GM23338 (cell line): Measurements from ENCODE around the gene SAP130. TPM values are rescaled to one million over a fixed set of nuclear protein-coding genes. Genes with fewer than 3 reads are reported as not detected.

Experiments used
- ATAC-seq: fragments of 200-7000 bp; cut with Tn5 transposase; 3 replicates; pipeline ENCODE4 v1.9.1; 2020
- DNase-seq: peaks from one replicate; pipeline ENCODE4 v3.0.0-alpha.2; 2015; ENCODE audit warnings: low spot score
- H2AFZ ChIP-seq: fragments of 200-600 bp; sonication (generic); 2 replicates; pipeline ENCODE4 v1.8.0; 2016; ENCODE audit warnings: antibody characterized with exemption, mild to moderate bottlenecking, moderate library complexity
- H3F3A ChIP-seq: fragments of 200-600 bp; sonication (generic); replicated peaks from 2 replicates; pipeline ENCODE4 v1.8.0; 2017; ENCODE audit warnings: antibody characterized with exemption, mixed run types, low read depth
- H3K27ac ChIP-seq: fragments of 200-600 bp; sonication (generic); 2 replicates; pipeline ENCODE4 v1.6.1; 2016; ENCODE audit warnings: low read depth
- H3K27me3 ChIP-seq: fragments of 200-600 bp; sonication (generic); 2 replicates; pipeline ENCODE4 v1.8.0; 2016; ENCODE audit warnings: mild to moderate bottlenecking, mixed run types, moderate library complexity; ENCODE audit not compliant: insufficient read depth
- H3K36me3 ChIP-seq: fragments of 200-600 bp; sonication (generic); 2 replicates; pipeline ENCODE4 v1.8.0; 2016; ENCODE audit warnings: mild to moderate bottlenecking; ENCODE audit not compliant: insufficient read depth
- H3K4me1 ChIP-seq: fragments of 200-600 bp; sonication (generic); 2 replicates; pipeline ENCODE4 v1.8.0; 2016; ENCODE audit warnings: mild to moderate bottlenecking, moderate library complexity; ENCODE audit not compliant: insufficient read depth
- H3K4me2 ChIP-seq: fragments of 200-600 bp; sonication (generic); 2 replicates; pipeline ENCODE4 v1.7.1; 2017; ENCODE audit warnings: mixed run types
- H3K4me3 ChIP-seq: fragments of 200-600 bp; sonication (generic); 2 replicates; pipeline ENCODE4 v1.6.1; 2016; ENCODE audit warnings: mixed run types
- H3K79me2 ChIP-seq: fragments of 200-600 bp; sonication (generic); replicated peaks from 2 replicates; pipeline ENCODE4 v1.8.0; 2017; ENCODE audit warnings: mild to moderate bottlenecking; ENCODE audit not compliant: insufficient read depth
- H3K9me2 ChIP-seq: fragments of 200-600 bp; sonication (generic); 2 replicates; pipeline ENCODE4 v1.8.0; 2017; ENCODE audit not compliant: insufficient read depth
- H4K20me1 ChIP-seq: fragments of 200-600 bp; sonication (generic); replicated peaks from 2 replicates; pipeline ENCODE4 v1.8.0; 2017; ENCODE audit warnings: mild to moderate bottlenecking; ENCODE audit not compliant: insufficient read depth
- H3K27ac Mint-ChIP-seq: 2 replicates; pipeline ENCODE4 v1.8.0; 2020; ENCODE audit warnings: inconsistent platforms, mild to moderate bottlenecking, moderate library complexity, mixed read lengths
- H3K27me3 Mint-ChIP-seq: 3 replicates; pipeline ENCODE4 v1.8.0; 2022; ENCODE audit warnings: low read depth, mild to moderate bottlenecking, moderate library complexity, mixed read lengths, inconsistent platforms; ENCODE audit not compliant: insufficient read depth, poor library complexity
- H3K36me3 Mint-ChIP-seq: 3 replicates; pipeline ENCODE4 v1.8.0; 2021; ENCODE audit warnings: low read depth, mild to moderate bottlenecking, inconsistent platforms, moderate library complexity, mixed read lengths
- H3K4me1 Mint-ChIP-seq: 3 replicates; pipeline ENCODE4 v1.8.0; 2020; ENCODE audit warnings: mild to moderate bottlenecking, inconsistent platforms, mixed read lengths
- H3K4me3 Mint-ChIP-seq: 3 replicates; pipeline ENCODE4 v1.8.0; 2021; ENCODE audit warnings: moderate library complexity, mild to moderate bottlenecking, inconsistent platforms, mixed read lengths
- H3K9me3 Mint-ChIP-seq: 3 replicates; pipeline ENCODE4 v1.8.0; 2020; ENCODE audit warnings: moderate library complexity, mild to moderate bottlenecking, inconsistent platforms, mixed read lengths
- CREB1 ChIP-seq: fragments of 250-450 bp; sonication (Bioruptor Pico); IDR thresholded peaks from 2 replicates; pipeline ENCODE4 v1.5.0; 2020; ENCODE audit warnings: low read depth, mild to moderate bottlenecking, moderate library complexity
- CTCF ChIP-seq, 2 experiments: fragments of 200-600 bp in 1 of 2; sonication (generic) in 1 of 2; conservative IDR thresholded peaks; 2 replicates each; pipeline versions ENCODE4 v1.5.1 to v1.6.1; 2016 to 2017; ENCODE audit warnings: antibody characterized with exemption in 2 of 2, low read depth in 2 of 2, mild to moderate bottlenecking in 2 of 2, moderate library complexity in 1 of 2
- EZH2 ChIP-seq: fragments of 200-600 bp; sonication (generic); IDR thresholded peaks from one replicate; pipeline ENCODE4 v1.8.0; 2017; ENCODE audit warnings: antibody characterized with exemption, mild to moderate bottlenecking, low read depth; ENCODE audit not compliant: unreplicated experiment
- EZH2phosphoT487 ChIP-seq: fragments of 200-600 bp; sonication (generic); IDR thresholded peaks from one replicate; pipeline ENCODE4 v1.8.1; 2018; ENCODE audit warnings: antibody characterized with exemption; ENCODE audit not compliant: unreplicated experiment
- JUNB ChIP-seq: IDR thresholded peaks from one replicate; pipeline ENCODE4 v1.6.1; 2016; ENCODE audit warnings: antibody characterized with exemption; ENCODE audit not compliant: unreplicated experiment
- NANOG ChIP-seq: IDR thresholded peaks from 2 replicates; pipeline ENCODE4 v1.6.1; 2016; ENCODE audit warnings: antibody characterized with exemption, borderline replicate concordance
- POLR2AphosphoS5 ChIP-seq: IDR thresholded peaks from 2 replicates; pipeline ENCODE4 v1.6.1; 2016; ENCODE audit warnings: antibody characterized with exemption, low read depth
- REST ChIP-seq: IDR thresholded peaks from one replicate; pipeline ENCODE4 v1.6.1; 2018; ENCODE audit warnings: antibody characterized with exemption; ENCODE audit not compliant: unreplicated experiment
- STAT1 ChIP-seq: IDR thresholded peaks from one replicate; pipeline ENCODE4 v1.6.1; 2016; ENCODE audit warnings: antibody characterized with exemption; ENCODE audit not compliant: unreplicated experiment
- ZNF114 ChIP-seq: fragments of 250-450 bp; sonication (Bioruptor Pico); IDR thresholded peaks from 2 replicates; pipeline ENCODE4 v1.5.0; 2020; ENCODE audit warnings: mild to moderate bottlenecking, moderate library complexity
- ZNF331 ChIP-seq: fragments of 250-450 bp; sonication (Bioruptor Pico); IDR thresholded peaks from 2 replicates; pipeline ENCODE4 v1.5.0; 2020; ENCODE audit warnings: low read depth, mild to moderate bottlenecking, moderate library complexity
- ZNF462 ChIP-seq: fragments of 250-450 bp; sonication (Bioruptor Pico); IDR thresholded peaks from 2 replicates; pipeline ENCODE4 v1.5.0; 2020; ENCODE audit warnings: mild to moderate bottlenecking, moderate library complexity
- polyA plus RNA-seq: library from polyadenylated mRNA; unstranded; fragments of >200 nt; fragmentation: Nextera tagmentation; extraction: Ambion mirVana; gene quantifications from 2 replicates; pipeline ENCODE4 v1.2.1, GENCODE V29; 2016
- total RNA-seq: library from RNA; depleted of rRNA; stranded (reverse); fragments of >200 nt; shearing (Covaris generic); gene quantifications from 2 replicates; pipeline ENCODE4 v1.2.3, GENCODE V29; 2014
- TF ChIP-seq, protein P1 (sequence below): IDR thresholded peaks from 2 replicates; pipeline ENCODE4 v1.6.1; 2016; ENCODE audit warnings: antibody characterized with exemption

Gene SAP130
- total and polyA plus RNA-seq, 2 experiments from 2014 or later, result 19.5 to 35.1 TPM

DNA sequence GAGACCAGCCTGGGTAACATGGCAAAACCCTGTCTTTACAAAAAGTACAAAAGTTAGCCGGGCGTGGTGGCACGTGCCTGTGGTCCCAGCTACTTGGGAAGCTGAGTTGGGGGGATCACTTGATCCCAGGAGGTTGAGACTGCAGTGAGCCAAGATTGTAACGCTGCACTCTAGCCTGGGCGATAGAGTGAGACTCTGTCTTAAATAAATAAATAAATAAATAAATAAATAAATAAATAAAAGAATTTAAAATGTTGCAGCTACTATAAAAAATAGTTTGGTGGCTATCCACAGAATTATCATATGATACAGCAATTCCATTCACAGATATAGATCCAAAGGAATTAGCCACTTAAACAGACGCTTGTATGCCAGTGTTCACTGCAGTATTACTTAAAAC, 92.5 kb downstream of the SAP130 start:
- H3K36me3 Mint-ChIP-seq, result no peaks in the 10 kb centered on the region
- H3K9me3 Mint-ChIP-seq, result no peaks in the 10 kb centered on the region
- Histone ChIP-seq H3K4me1 (no peaks in the 10 kb centered on the region), H3K4me3 (no peak overlapping the region), H3K79me2 (no peaks in the 10 kb centered on the region), H3K9me2 (no peaks in the 10 kb centered on the region), H3K27me3 (no peaks in the 10 kb centered on the region), H4K20me1 (no peaks in the 10 kb centered on the region; the same call in none of the 2 replicates), H3F3A (no peaks in the 10 kb centered on the region), H3K4me2 (no peak overlapping the region), H2AFZ (no peak overlapping the region), H3K27ac (no peak overlapping the region), H3K36me3 (no peaks in the 10 kb centered on the region)
- H3K27ac Mint-ChIP-seq, result no peak overlapping the region
- DNase-seq (no peak), ATAC-seq (no peak)
- H3K27me3 Mint-ChIP-seq, result no peaks in the 10 kb centered on the region
- H3K4me1 Mint-ChIP-seq, result no peaks in the 10 kb centered on the region
- H3K4me3 Mint-ChIP-seq, result no peak overlapping the region
- TF ChIP-seq REST (no peak), ZNF331 (CRISPR knock-in tag) (no peak), CREB1 (CRISPR knock-in tag) (no peak), EZH2 (no peak), STAT1 (no peak), NANOG (no peak), EZH2phosphoT487 (no peak), JUNB (no peak), POLR2AphosphoS5 (no peak), ZNF114 (CRISPR knock-in tag) (no peak), CTCF (conservative IDR thresholded peaks at IDR 0.05; ENCODE audit: low read depth in 2 of 2) (no peak), ZNF462 (no peak)
- TF ChIP-seq, protein P1, sequence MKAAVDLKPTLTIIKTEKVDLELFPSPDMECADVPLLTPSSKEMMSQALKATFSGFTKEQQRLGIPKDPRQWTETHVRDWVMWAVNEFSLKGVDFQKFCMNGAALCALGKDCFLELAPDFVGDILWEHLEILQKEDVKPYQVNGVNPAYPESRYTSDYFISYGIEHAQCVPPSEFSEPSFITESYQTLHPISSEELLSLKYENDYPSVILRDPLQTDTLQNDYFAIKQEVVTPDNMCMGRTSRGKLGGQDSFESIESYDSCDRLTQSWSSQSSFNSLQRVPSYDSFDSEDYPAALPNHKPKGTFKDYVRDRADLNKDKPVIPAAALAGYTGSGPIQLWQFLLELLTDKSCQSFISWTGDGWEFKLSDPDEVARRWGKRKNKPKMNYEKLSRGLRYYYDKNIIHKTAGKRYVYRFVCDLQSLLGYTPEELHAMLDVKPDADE, result no peak
